Measurements from ENCODE around the gene TBXT.
"Not testable (repeated sequence)": the region's sequence is repeated elsewhere in the genome, so short reads cannot be mapped to it uniquely, and the experiment has no call there.

The TBXT gene

GRCh38 chr6:166167801-166168615, at the start of gene TBXT:
Gene TBXT (minus strand): TSS chr6:166167851. CDS start chr6:166167591, 260 bp downstream.
- no peak for DNase-seq

GRCh38 chr6:166207284-166207561, 39.6 kb upstream of the TBXT start:
- no peak for DNase-seq

GRCh38 chr6:166206510-166207283, 39.0 kb upstream of the TBXT start:
- DNase-seq: peak; percentile 9

- no peak for DNase-seq
Measured at GRCh38 chr6:166206066-166206465, 38.4 kb upstream of the TBXT start.

GRCh38 chr6:166204852-166205650, 37.4 kb upstream of the TBXT start:
- no peak for DNase-seq

- DNase-seq: no peak
Measured at GRCh38 chr6:166203641-166204222, 36.1 kb upstream of the TBXT start.

- DNase-seq: no peak
Measured at GRCh38 chr6:166203003-166203640, 35.5 kb upstream of the TBXT start.

- DNase-seq: no peak
Measured at GRCh38 chr6:166202321-166202733, 34.7 kb upstream of the TBXT start.

- DNase-seq: no peak
Measured at GRCh38 chr6:166201878-166202277, 34.2 kb upstream of the TBXT start.

GRCh38 chr6:166197361-166197760, 29.7 kb upstream of the TBXT start:
- no peak for DNase-seq

GRCh38 chr6:166195860-166196238, 28.2 kb upstream of the TBXT start:
- DNase-seq: no peak

GRCh38 chr6:166194914-166195859, 27.5 kb upstream of the TBXT start:
- no peak for DNase-seq

GRCh38 chr6:166192557-166192956, 24.9 kb upstream of the TBXT start:
- no peak for DNase-seq

GRCh38 chr6:166192136-166192535, 24.5 kb upstream of the TBXT start:
- DNase-seq: no peak

- DNase-seq: no peak
Measured at GRCh38 chr6:166179704-166180103, 12.1 kb upstream of the TBXT start.

GRCh38 chr6:166176106-166176505, 8.5 kb upstream of the TBXT start:
- DNase-seq: no peak

- not testable (repeated sequence) for DNase-seq
Measured at GRCh38 chr6:166175093-166175492, 7.4 kb upstream of the TBXT start.

GRCh38 chr6:166174031-166174430, 6.4 kb upstream of the TBXT start:
- no peak for DNase-seq

- DNase-seq: no peak
Measured at GRCh38 chr6:166173281-166173951, 5.8 kb upstream of the TBXT start.

GRCh38 chr6:166172546-166172945, 4.9 kb upstream of the TBXT start:
- DNase-seq: no peak

Data from hematopoietic multipotent progenitor cell treated with erythropoietin and hydrocortisone succinate and interleukin-3 and kit ligand, for 6 days (in vitro differentiated cells).